NCI-H460 (cell line): ENCODE data around the gene HERPUD1. TPM values are rescaled to one million over a fixed set of nuclear protein-coding genes. Genes with fewer than 3 reads are reported as not detected.
A peak's percentile ranks its signal among the peaks of the same experiment; 100 is the strongest.
"Not testable (repeated sequence)": the region's sequence is repeated elsewhere in the genome, so short reads cannot be mapped to it uniquely, and the experiment has no call there.

Experiments used
- DNase-seq: peaks from one replicate; pipeline ENCODE4 v3.0.0-alpha.2; 2016; ENCODE audit warnings: low read depth; ENCODE audit errors: extremely low read depth
- total RNA-seq: library from RNA; depleted of rRNA; stranded (reverse); fragments of >200 nt; shearing (Covaris generic); gene quantifications from 2 replicates; pipeline ENCODE4 v1.2.3, GENCODE V29; 2014

Gene HERPUD1
- total RNA-seq, 1 experiment from 2014 or later: 222 TPM

GRCh38 chr16:56953006-56953405 lies 21.1 kb downstream of the HERPUD1 start:
- DNase-seq: no peak

- DNase-seq: no peak
Measured at GRCh38 chr16:56956076-56956475, 24.1 kb downstream of the HERPUD1 start.

DNA sequence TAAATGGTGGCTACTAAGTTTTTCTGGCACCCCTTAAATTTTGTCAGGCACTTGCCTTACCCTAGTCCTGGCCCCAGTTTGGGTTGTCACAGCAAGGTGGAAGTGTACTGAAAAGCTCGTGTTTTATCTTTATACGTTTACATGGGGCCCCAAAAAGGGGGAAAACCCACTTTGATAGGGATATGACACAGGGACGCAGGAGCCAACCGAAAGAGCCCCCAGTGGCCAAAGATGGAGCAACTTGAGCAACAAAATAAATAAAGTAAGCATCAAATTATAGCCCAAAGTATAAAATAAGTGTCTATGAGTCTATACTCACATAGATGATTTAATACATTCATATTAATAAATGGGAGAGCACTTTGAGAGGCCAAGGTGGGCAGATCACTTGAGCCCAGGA lies 24.8 kb downstream of the HERPUD1 start:
- DNase-seq: no peak

DNA sequence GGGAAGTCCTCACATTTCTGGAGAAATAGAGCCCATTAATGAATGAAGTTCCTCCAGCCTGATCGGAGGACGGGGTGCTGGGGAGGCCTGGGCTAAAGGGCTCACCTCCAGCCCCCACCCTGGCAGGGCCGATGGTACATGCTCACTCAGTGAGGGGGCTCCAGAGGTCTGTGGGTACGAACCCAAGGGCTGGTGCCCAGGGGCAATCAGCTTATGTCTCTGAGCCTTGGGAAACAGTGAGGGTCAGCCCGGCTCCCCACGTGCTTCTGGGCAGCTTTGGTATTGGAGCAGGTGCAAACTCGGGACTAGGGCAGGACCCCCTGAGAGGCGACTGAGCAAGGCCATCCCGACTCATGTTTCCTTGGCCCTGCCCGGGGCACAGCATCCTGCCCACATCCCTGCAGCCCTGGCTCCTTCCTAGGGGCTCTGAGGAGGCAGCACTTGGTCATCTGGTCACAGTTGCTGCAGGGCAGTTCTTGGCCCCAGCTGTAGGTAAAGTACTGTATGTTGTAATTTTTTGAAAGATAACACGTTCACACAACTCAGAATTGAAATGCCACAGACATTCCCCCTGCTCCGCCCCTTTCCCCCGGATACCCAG lies 28.8 kb downstream of the HERPUD1 start:
- DNase-seq: no peak

GRCh38 chr16:56961386-56961785 lies 29.4 kb downstream of the HERPUD1 start:
- no peak for DNase-seq

DNA sequence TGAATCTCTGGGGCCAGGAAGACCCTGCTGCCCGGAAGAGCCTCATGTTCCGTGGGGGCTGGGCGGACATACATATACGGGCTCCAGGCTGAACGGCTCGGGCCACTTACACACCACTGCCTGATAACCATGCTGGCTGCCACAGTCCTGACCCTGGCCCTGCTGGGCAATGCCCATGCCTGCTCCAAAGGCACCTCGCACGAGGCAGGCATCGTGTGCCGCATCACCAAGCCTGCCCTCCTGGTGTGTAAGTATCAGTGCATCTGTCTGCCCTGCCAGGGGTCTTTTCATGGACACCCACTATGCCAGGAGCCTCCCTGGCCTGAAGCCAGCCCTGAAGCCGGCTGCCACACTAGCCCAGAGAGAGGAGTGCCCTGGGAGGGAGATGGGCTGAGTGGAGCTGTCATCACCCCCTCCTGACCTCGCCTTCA lies 29.9 kb downstream of the HERPUD1 start, which contains the start of gene CETP:
CETP (plus strand) TSS at position 100 of the 431 bp plus-strand sequence; CDS start at position 130, 30 bp downstream.
- DNase-seq: no peak

DNA sequence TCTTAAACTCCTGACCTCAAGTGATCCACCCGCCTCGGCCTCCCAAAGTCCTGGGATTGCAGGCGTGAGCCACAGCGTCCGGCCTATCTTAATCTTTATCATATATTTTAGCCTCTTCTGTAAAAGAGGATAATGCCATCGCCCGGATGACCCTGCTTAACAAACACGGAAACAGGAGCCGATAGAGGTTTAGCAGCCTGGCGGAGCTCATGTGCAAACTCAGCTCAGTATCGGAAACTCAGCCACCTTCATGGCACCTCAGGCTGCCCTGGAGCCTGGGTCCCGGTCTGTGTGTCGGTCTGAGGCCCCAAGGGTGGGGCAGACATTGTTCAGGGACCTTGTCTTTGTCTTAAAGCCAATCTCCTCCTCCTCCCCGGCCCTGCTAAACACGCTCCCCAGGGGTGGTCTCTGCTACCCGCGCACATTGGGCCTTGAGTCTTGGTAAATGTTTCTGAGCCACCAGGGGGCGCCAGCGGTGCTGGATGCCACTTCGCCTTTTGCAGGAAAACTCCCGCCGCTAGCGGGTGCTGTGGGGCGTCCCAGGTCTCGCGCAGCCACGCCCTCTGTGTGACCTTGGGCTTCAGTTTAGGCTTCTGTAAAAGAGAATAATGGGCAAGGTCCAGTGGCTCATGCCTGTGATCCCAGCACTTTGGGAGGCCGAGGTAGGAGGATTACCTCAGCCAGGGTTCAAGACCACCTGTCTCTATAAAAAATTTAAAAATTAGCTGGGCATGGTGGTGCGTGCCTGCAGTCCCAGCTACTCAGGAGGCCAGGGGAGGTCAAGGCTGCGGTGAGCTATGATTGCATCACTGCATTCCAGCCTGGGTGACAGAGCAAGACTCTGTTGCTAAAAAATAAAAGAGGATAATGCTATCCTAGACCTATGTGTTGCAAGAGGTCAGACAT lies 32.6 kb downstream of the HERPUD1 start:
- peak; percentile 75 for DNase-seq

- no peak for DNase-seq
Measured at GRCh38 chr16:56965149-56966092, 33.5 kb downstream of the HERPUD1 start.

- DNase-seq: no peak
Measured at GRCh38 chr16:56966093-56966475, 34.1 kb downstream of the HERPUD1 start.

DNA sequence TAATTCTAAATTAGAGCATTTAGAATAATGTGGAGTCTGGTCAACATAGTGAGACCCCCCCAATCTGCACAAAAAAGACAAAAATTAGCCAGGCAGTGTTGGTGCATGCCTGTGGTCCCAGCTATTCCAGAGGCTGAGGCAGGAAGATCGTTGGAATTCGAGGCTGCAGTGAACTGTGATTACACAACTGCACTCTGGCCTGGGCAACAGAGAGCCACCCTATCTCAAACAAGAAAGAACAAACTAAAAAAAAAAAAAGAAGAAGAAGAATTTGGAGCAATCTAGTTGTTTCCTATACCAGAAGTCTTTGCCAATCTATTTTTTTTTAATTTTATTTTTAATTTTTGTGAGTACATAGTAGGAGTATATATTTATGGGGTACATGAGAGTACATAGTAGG lies 35.8 kb downstream of the HERPUD1 start:
- no peak for DNase-seq

- no peak for DNase-seq
Measured at GRCh38 chr16:56969769-56970168, 37.8 kb downstream of the HERPUD1 start.

DNA sequence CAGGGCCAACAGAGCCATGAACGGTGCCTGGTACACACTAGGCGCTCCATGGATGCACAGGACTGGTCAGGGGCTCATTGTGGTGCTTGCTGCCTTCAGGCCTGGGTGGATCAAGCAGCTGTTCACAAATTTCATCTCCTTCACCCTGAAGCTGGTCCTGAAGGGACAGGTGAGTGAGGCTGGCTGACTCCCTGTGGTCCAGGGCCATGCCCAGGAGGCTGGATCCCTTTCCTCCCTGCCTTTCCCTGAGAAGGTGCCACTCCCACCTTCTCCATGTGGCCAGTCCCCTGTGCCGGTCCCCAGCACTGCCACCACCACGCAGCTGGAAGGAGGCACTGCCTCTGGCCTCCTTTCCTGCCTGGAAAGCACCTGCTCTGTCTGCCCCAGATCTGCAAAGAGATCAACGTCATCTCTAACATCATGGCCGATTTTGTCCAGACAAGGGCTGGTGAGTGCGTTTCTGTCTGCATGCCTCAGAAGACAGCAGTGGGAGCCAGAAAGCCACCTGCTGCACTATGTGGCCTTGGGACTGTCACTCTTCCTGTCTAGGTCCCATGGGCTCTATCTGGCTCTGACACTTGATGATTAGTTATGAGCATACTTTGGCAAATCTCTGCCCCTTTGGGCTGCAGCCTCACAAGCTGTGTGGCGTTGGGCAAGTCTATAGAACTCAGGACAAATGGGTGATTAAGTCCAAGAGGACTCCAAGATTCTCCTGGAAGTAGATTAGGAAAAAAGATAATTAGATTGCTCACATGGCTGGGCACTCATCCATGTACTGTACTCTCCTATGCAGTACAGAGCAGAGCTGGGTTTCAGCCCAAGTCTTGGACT lies 39.2 kb downstream of the HERPUD1 start:
- DNase-seq: no peak

- no peak for DNase-seq
Measured at GRCh38 chr16:56971768-56972043, 39.8 kb downstream of the HERPUD1 start.

DNA sequence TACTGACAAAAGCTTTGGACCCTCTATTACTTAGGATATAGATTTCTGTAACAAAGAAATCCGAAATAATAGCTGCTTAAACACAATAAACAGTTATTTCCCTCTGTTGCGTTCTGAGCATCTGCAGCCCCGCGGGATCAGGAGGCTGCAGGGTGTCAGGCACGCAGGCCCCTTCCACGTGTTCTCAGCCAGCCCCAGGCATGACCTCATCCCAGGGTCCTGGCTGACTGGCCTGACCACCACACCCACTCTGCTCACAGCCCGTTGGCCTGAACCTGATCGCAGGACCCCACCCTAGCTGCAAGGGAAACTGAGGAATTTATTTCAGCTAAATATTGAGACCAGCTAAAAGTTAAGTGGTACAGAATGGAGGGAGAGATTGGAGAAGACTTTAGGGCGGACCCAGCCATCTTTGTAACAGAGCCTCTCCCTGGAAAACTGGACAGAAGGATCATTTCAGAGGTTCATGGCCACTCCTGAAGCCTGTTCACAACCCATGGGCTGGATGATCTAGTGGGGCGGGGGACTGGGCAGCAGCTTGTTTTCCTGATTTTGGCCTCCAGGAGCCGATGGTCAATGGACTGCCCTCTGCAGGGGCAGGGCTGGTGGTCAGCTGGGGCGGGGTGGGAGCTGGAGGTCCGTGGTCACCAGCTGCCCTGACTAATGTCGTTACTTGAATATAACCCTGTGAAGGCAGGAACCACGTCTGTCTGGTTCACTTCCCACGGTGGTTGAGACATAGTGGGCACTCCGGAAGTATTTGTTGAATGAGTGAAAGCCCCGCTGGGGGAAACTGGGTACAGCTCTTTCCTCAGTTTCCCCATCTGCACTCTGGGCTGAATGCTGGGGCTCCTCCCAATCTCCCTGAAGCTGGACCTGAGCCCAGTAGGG lies 40.7 kb downstream of the HERPUD1 start:
- no peak for DNase-seq

GRCh38 chr16:56973294-56973689 lies 41.4 kb downstream of the HERPUD1 start:
- DNase-seq: no peak

GRCh38 chr16:56973899-56974298 lies 42.0 kb downstream of the HERPUD1 start:
- not testable (repeated sequence) for DNase-seq

DNA sequence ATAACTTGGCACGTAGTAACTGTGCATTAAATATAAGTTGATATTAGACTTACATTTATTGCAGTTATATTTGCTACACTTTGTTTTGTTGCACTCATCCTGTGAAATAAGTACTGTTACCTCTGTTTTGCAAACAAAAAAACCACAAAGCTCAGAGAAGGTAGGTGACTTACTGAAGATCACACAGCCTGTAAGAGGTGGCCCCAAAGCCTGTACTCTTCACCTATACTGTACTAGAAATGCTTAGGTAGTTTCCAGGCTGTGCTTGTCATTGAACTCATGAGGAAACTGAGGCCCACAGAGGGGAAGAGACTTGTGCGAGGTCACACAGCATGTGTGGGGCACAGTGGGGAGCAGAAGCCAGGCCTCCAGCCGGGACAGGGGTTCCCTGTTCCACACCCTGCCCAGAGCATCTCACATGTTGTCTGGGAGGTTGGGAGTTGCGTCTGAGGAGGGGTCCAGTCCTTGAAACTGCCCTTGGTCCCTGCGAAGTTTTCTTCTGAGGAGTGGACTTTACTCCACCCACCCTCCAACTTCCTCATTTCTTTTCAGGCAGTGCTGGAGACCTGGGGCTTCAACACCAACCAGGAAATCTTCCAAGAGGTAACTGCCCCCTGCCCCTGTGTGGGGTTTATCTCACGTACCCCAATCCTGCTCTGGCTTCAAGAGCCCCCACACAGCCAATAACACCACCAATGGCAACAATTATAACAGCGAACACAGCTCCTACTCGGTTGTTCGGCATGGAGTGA lies 42.8 kb downstream of the HERPUD1 start:
- DNase-seq: no peak

- no peak for DNase-seq
Measured at GRCh38 chr16:56975714-56976113, 43.8 kb downstream of the HERPUD1 start.
